ENCODE results near the gene ARR3. TPM values are rescaled to one million over a fixed set of nuclear protein-coding genes. Genes with fewer than 3 reads are reported as not detected.
"Not testable (repeated sequence)": the region's sequence is repeated elsewhere in the genome, so short reads cannot be mapped to it uniquely, and the experiment has no call there.

Gene ARR3
- total RNA-seq = not detected in 2 replicates

GRCh38 chrX:70268034-70268433 lies at the start of gene ARR3:
Gene ARR3, plus strand, starts transcription at chrX:70268334. Its CDS starts 1,052 bp downstream, at chrX:70269386.
- Mint-ChIP-seq H3K27me3 (no peaks in the 10 kb centered on the region), H3K27ac (no peak within 1 kb of the TSS), H3K36me3 (ENCODE audit: low read depth) (no peaks in the 10 kb centered on the region), H3K4me3 (no peak within 1 kb of the TSS), H3K4me1 (no peaks in the 10 kb centered on the region), H3K9me3 (no peaks in the 10 kb centered on the region)
- intact Hi-C loops (cut with micrococcal nuclease) = loop anchor here (10.0 kb wide), 1 partner anchor 133 kb away; the partner anchor contains the start of gene IGBP1
- no peak for DNase-seq

- H3K4me1 Mint-ChIP-seq = no peaks in the 10 kb centered on the region
- H3K27me3 Mint-ChIP-seq = no peaks in the 10 kb centered on the region
- no peak overlapping the region for H3K27ac Mint-ChIP-seq
- peak; percentile 46 for DNase-seq
- H3K4me3 Mint-ChIP-seq = no peak overlapping the region
- no peaks in the 10 kb centered on the region for H3K36me3 Mint-ChIP-seq (ENCODE audit: low read depth)
- H3K9me3 Mint-ChIP-seq = no peaks in the 10 kb centered on the region
- intact Hi-C loops (cut with micrococcal nuclease) = no loop called here
Measured at GRCh38 chrX:70219938-70220764, 48.0 kb upstream of the ARR3 start.

GRCh38 chrX:70226048-70226447 lies 42.1 kb upstream of the ARR3 start:
- H3K9me3 Mint-ChIP-seq = no peaks in the 10 kb centered on the region
- intact Hi-C loops (cut with micrococcal nuclease) = no loop called here
- no peak overlapping the region for H3K27ac Mint-ChIP-seq
- no peak overlapping the region for H3K4me3 Mint-ChIP-seq
- no peaks in the 10 kb centered on the region for H3K27me3 Mint-ChIP-seq
- H3K36me3 Mint-ChIP-seq (ENCODE audit: low read depth) = no peaks in the 10 kb centered on the region
- DNase-seq = no peak
- no peaks in the 10 kb centered on the region for H3K4me1 Mint-ChIP-seq

- H3K9me3 Mint-ChIP-seq = no peaks in the 10 kb centered on the region
- H3K27me3 Mint-ChIP-seq = no peaks in the 10 kb centered on the region
- H3K4me1 Mint-ChIP-seq = no peaks in the 10 kb centered on the region
- H3K4me3 Mint-ChIP-seq = no peak overlapping the region
- no peak for DNase-seq
- no peak overlapping the region for H3K27ac Mint-ChIP-seq
- no peaks in the 10 kb centered on the region for H3K36me3 Mint-ChIP-seq (ENCODE audit: low read depth)
- intact Hi-C loops (cut with micrococcal nuclease) = no loop called here
Measured at GRCh38 chrX:70226687-70227086, 41.4 kb upstream of the ARR3 start.

GRCh38 chrX:70231666-70232065 lies 36.5 kb upstream of the ARR3 start:
- Mint-ChIP-seq H3K9me3 (no peaks in the 10 kb centered on the region), H3K4me3 (no peak overlapping the region), H3K4me1 (peaks cover 10% of the 10 kb centered on the region), H3K27ac (peak overlapping the region; percentile 41), H3K36me3 (ENCODE audit: low read depth) (no peaks in the 10 kb centered on the region), H3K27me3 (no peaks in the 10 kb centered on the region)
- intact Hi-C loops (cut with micrococcal nuclease) = no loop called here
- no peak for DNase-seq

DNA sequence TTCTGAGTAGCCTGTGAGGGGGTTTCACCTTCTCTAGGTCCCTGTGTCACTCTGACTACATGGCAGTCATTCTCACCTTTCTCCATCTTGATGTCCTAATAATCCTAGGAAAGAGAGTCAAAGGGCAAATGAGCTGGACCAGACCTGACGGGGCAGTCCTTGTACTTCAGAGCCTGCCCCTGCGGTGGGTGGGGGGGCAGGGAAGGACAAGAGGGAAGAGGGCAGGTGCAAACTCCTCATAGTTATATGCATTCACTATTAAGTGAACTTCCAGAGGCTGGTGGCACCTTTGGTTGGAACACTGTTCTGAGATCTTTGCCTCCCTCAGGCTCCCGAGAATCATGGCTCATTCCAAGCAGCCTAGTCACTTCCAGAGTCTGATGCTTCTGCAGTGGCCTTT lies 33.8 kb upstream of the ARR3 start, which contains the start of gene AWAT1:
AWAT1 (plus strand) TSS at position 301 of the 400 bp plus-strand sequence; CDS start at position 342, 41 bp downstream.
- no peaks in the 10 kb centered on the region for H3K27me3 Mint-ChIP-seq
- no peak within 1 kb of the TSS for H3K4me3 Mint-ChIP-seq
- no peaks in the 10 kb centered on the region for H3K36me3 Mint-ChIP-seq (ENCODE audit: low read depth)
- no peaks in the 10 kb centered on the region for H3K9me3 Mint-ChIP-seq
- peaks cover 10% of the 10 kb centered on the region for H3K4me1 Mint-ChIP-seq
- intact Hi-C loops (cut with micrococcal nuclease) = no loop called here
- DNase-seq = no peak
- H3K27ac Mint-ChIP-seq = no peak within 1 kb of the TSS

GRCh38 chrX:70240751-70241150 lies 27.4 kb upstream of the ARR3 start:
- Mint-ChIP-seq H3K4me1 (no peaks in the 10 kb centered on the region), H3K27me3 (no peaks in the 10 kb centered on the region), H3K9me3 (no peaks in the 10 kb centered on the region), H3K36me3 (ENCODE audit: low read depth) (no peaks in the 10 kb centered on the region), H3K27ac (no peak overlapping the region), H3K4me3 (no peak overlapping the region)
- no peak for DNase-seq
- intact Hi-C loops (cut with micrococcal nuclease) = no loop called here

DNA sequence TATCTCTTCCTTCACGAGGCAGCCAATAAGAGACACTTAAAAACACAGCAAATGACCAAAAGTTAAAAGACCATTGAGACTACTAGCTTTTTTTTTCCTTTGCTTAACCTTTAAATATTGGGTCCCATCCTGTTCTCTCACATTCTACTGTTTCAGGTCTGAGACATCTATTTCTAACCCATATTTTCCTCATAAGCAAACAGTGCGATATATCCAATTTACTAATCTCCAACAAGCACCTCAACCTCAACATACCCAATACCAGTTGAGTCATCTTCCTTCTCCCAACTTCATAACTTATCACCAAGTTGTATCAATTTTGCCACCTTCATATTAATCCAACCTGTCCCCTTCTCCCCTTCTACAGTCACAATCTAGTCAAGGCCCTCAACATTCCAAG lies 26.6 kb upstream of the ARR3 start:
- H3K9me3 Mint-ChIP-seq = no peaks in the 10 kb centered on the region
- H3K36me3 Mint-ChIP-seq (ENCODE audit: low read depth) = no peaks in the 10 kb centered on the region
- no peaks in the 10 kb centered on the region for H3K27me3 Mint-ChIP-seq
- intact Hi-C loops (cut with micrococcal nuclease) = no loop called here
- H3K4me3 Mint-ChIP-seq = no peak overlapping the region
- H3K4me1 Mint-ChIP-seq = no peaks in the 10 kb centered on the region
- H3K27ac Mint-ChIP-seq = no peak overlapping the region
- no peak for DNase-seq

DNA sequence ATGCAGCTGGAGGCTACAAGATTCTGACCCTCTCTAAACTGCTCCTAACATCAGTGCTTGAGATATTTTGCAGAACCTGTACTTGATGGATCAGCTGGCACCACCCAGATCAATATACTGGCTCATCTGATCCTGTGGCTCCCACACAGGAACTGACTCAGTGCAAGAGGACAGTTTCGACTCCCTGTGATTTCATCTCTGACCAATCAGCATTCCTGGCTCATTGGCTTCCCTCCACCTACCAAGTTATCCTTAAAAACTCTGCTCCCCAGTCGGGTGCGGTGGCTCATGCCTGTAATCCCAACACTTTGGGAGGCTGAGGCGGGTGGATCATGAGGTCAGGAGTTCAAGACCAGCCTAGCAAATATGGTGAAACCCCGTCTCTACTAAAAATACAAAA lies 24.5 kb upstream of the ARR3 start:
- H3K4me1 Mint-ChIP-seq; H3K36me3 Mint-ChIP-seq (ENCODE audit: low read depth); intact Hi-C loops (cut with micrococcal nuclease); H3K9me3 Mint-ChIP-seq; H3K4me3 Mint-ChIP-seq; H3K27me3 Mint-ChIP-seq; DNase-seq; H3K27ac Mint-ChIP-seq: not testable (repeated sequence)

DNA sequence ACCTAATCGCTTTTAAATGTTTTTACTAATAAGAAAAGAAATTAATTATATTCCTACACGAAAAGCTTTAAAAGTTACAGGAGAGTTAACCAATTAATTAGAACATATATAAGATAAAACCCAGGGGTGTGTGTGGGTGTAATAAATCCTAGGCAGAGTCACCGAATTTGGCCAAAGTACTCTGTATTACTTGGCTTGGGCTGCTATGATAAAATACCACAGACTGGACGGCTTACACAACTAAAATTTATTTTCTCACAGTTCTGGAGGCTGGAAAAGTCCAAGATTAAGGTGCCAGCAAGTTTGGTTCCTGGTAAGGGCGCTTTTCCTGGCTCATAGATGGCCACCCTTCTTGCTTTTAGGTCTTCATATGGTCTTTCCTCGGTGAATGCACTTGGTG lies 23.3 kb upstream of the ARR3 start:
- Mint-ChIP-seq H3K9me3 (no peaks in the 10 kb centered on the region), H3K4me1 (no peaks in the 10 kb centered on the region), H3K36me3 (ENCODE audit: low read depth) (no peaks in the 10 kb centered on the region), H3K27me3 (no peaks in the 10 kb centered on the region), H3K4me3 (no peak overlapping the region), H3K27ac (no peak overlapping the region)
- DNase-seq = no peak
- intact Hi-C loops (cut with micrococcal nuclease) = no loop called here

DNA sequence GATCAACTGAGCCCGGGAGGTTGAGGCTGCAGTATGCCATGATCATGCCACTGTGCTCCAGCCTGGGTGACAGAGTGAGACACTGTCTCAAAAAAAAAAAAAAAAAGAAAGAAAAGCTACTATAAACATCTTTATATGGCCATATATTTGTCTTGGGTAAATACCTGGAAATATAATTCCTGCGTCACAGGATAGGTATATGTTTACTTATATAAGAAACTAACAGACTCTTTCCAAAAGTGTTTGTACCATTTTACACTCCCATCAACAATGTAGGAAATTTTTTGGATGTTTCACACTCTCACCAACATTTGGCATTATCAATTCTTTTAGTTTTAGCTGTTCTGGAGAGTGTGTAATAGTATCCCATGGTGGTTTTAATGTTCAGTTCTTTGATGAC lies 20.9 kb upstream of the ARR3 start:
- no peaks in the 10 kb centered on the region for H3K9me3 Mint-ChIP-seq
- no peaks in the 10 kb centered on the region for H3K36me3 Mint-ChIP-seq (ENCODE audit: low read depth)
- no peak for DNase-seq
- no peak overlapping the region for H3K4me3 Mint-ChIP-seq
- no peaks in the 10 kb centered on the region for H3K4me1 Mint-ChIP-seq
- intact Hi-C loops (cut with micrococcal nuclease) = no loop called here
- no peak overlapping the region for H3K27ac Mint-ChIP-seq
- no peaks in the 10 kb centered on the region for H3K27me3 Mint-ChIP-seq

DNA sequence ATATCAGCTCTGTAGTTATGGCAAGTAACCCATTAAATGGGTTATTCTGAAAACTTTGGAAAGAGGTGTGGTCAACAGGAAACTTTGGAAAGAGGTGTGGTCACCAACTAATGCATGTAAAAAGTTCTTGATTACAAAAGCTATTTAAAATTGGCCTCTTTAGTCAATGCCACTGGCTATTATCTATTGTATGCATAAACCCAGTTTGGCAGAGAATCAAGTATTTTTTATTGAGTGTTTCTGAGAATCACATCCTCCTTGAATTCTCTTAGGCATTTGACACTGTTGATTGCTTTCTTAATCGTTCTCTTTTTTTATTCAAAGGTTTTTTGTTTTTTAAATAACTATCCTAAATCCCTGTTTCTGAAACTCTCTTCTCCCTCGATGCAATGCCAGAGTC lies 15.6 kb upstream of the ARR3 start:
- Mint-ChIP-seq H3K36me3 (ENCODE audit: low read depth) (no peaks in the 10 kb centered on the region), H3K27ac (no peak overlapping the region)

GRCh38 chrX:70253377-70254062 lies 14.6 kb upstream of the ARR3 start:
- Mint-ChIP-seq H3K27ac (peak overlapping the region; percentile 57), H3K9me3 (peaks cover 3% of the 10 kb centered on the region), H3K4me1 (peaks cover 16% of the 10 kb centered on the region), H3K36me3 (ENCODE audit: low read depth) (no peaks in the 10 kb centered on the region), H3K27me3 (no peaks in the 10 kb centered on the region), H3K4me3 (no peak overlapping the region)
- no peak for DNase-seq
- intact Hi-C loops (cut with micrococcal nuclease) = no loop called here

More for the DNA sequence above, 15.6 kb upstream of the ARR3 start:
- intact Hi-C loops (cut with micrococcal nuclease) = no loop called here
- no peak for DNase-seq
- peaks cover 3% of the 10 kb centered on the region for H3K9me3 Mint-ChIP-seq
- H3K27me3 Mint-ChIP-seq = no peaks in the 10 kb centered on the region
- peaks cover 16% of the 10 kb centered on the region for H3K4me1 Mint-ChIP-seq
- no peak overlapping the region for H3K4me3 Mint-ChIP-seq

- intact Hi-C loops (cut with micrococcal nuclease) = no loop called here
- Mint-ChIP-seq H3K4me3 (no peak overlapping the region), H3K27me3 (no peaks in the 10 kb centered on the region), H3K4me1 (peaks cover 16% of the 10 kb centered on the region), H3K36me3 (ENCODE audit: low read depth) (no peaks in the 10 kb centered on the region), H3K27ac (peak overlapping the region; percentile 57), H3K9me3 (peaks cover 3% of the 10 kb centered on the region)
- DNase-seq = no peak
Measured at GRCh38 chrX:70254063-70254400, 14.1 kb upstream of the ARR3 start.

All from activated CD4-positive, alpha-beta T cell treated with anti-CD3 and anti-CD28 coated beads, Interleukin-2, amount 10 ng/mL, durations not matched to agents 24 days and 14 days (primary cell).